Measurements from ENCODE around the gene GUK1. TPM values are rescaled to one million over a fixed set of nuclear protein-coding genes. Genes with fewer than 3 reads are reported as not detected.

GUK1 gene
- total and polyA plus RNA-seq, 2 of the 8 experiments (the other 6 are each of a cell fraction or from before 2014, with no cell fraction given) = 68.5 to 183 TPM

DNA sequence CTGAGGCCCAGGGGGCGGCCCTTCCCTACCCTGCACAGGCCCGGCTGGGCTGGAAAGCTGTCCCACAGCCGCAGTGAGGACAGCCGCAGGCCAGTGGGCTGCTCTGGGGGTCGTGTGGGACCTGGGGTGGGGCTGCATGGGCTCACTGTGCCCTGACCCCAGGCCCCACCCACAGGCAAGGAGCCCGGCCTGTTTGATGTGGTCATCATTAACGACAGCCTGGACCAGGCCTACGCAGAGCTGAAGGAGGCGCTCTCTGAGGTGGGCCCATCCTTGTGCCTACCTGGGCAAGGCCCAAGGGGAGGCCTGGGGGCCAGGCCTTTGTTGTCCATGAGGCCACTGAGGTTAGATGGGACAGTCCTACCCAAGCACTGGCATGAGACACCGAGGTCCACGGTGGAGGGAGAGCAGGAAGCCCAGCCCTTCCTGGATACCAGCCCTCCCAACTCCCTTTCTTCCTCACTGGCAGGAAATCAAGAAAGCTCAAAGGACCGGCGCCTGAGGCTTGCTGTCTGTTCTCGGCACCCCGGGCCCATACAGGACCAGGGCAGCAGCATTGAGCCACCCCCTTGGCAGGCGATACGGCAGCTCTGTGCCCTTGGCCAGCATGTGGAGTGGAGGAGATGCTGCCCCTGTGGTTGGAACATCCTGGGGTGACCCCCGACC, 8.2 kb downstream of the GUK1 start:
- Histone ChIP-seq H4K20me1 (replicated peaks in 1 of 2; ENCODE audit: control insufficient read depth in 1 of 2, insufficient read depth in 2 of 2, low read length in 2 of 2) (peaks cover 2 to 15% of the 10 kb centered on the region in 2 experiments), H3K27me3 (replicated peaks in 1 of 4; ENCODE audit: control insufficient read depth in 3 of 4, extremely low read depth in 1 of 4, insufficient read depth in 3 of 4, low read length in 3 of 4) (no peaks in the 10 kb centered on the region), H3K4ac (replicated peaks; ENCODE audit: insufficient read length, low read depth, low read length) (no peak overlapping the region), H3K27ac (ENCODE audit: low read depth, low read length) (no peak overlapping the region), H3K4me3 (ENCODE audit: extremely low read depth in 1 of 4, insufficient read depth in 2 of 4, low read depth in 3 of 4, low read length in 4 of 4) (no peak overlapping the region), H3K4me2 (ENCODE audit: insufficient read depth in 1 of 2, low read depth in 2 of 2, low read length in 2 of 2) (no peak overlapping the region), H3K14ac (ENCODE audit: insufficient read length) (no peak overlapping the region), H3K18ac (ENCODE audit: extremely low read depth, low read length) (no peak overlapping the region), H3K79me2 (ENCODE audit: control insufficient read depth in 1 of 2, insufficient read depth in 2 of 2, low read length in 2 of 2) (peaks cover 0 to 16% of the 10 kb centered on the region in 2 experiments; a peak in 2 of 4 replicates), H2BK12ac (ENCODE audit: low read depth, low read length) (no peak overlapping the region), H3K23ac (ENCODE audit: insufficient read length) (no peak overlapping the region), H2BK20ac (ENCODE audit: low read length) (no peak overlapping the region), H3K56ac (replicated peaks; ENCODE audit: insufficient read length, low read depth, low read length) (no peak overlapping the region), H3K4me1 (replicated peaks in 1 of 4; ENCODE audit: control insufficient read depth in 3 of 4, insufficient read depth in 4 of 4, low read length in 3 of 4) (peaks cover 0 to 10% (median 4%) of the 10 kb centered on the region in 4 experiments; a peak in 1 of 7 replicates), H2BK120ac (replicated peaks; ENCODE audit: low read depth, low read length) (no peak overlapping the region), H2BK5ac (ENCODE audit: low read depth, low read length) (no peak overlapping the region), H3K9me3 (ENCODE audit: insufficient read depth in 2 of 2, low read depth in 1 of 2, low read length in 1 of 2) (no peaks in the 10 kb centered on the region), H3K79me1 (ENCODE audit: low read depth, low read length) (peaks cover 4% of the 10 kb centered on the region), H3K36me3 (ENCODE audit: control insufficient read depth in 2 of 4, insufficient read depth in 4 of 4, low read length in 3 of 4) (no peaks in the 10 kb centered on the region), H4K91ac (replicated peaks; ENCODE audit: insufficient read length, low read length) (no peak overlapping the region), H2AFZ (ENCODE audit: low read length) (no peak overlapping the region), H4K5ac (ENCODE audit: insufficient read length, low read depth, low read length) (no peak overlapping the region), H2BK15ac (ENCODE audit: low read length) (no peak overlapping the region), H2AK5ac (ENCODE audit: low read depth, low read length) (no peak overlapping the region), H3K9ac (replicated peaks in 1 of 4; ENCODE audit: extremely low read depth in 1 of 4, low read depth in 3 of 4, low read length in 3 of 4) (no peak overlapping the region; a peak in 1 of 7 replicates), H3K23me2 (ENCODE audit: low read depth, low read length) (no peaks in the 10 kb centered on the region; the same call in 1 of the 2 replicates), H4K8ac (ENCODE audit: extremely low read depth, insufficient read depth, low read length) (peak overlapping the region; percentile 18; the same call in 1 of the 2 replicates)
- DNase-seq (ENCODE audit: low read depth in 1 of 2, low spot score in 2 of 2) (peak in 1 of 2 experiments; percentile 38), FAIRE-seq (no peak)
- TF ChIP-seq CHD1 (IDR thresholded peaks at IDR 0.05; ENCODE audit: low read depth, low read length) = no peak
- no peak for TF ChIP-seq CHD2 (IDR thresholded peaks at IDR 0.05; ENCODE audit: low read length)
- TF ChIP-seq HDAC6 (IDR thresholded peaks at IDR 0.05; ENCODE audit: low read depth, low read length) = no peak
- no peak for TF ChIP-seq JUN (IDR thresholded peaks at IDR 0.05; ENCODE audit: low read depth, low read length)
- TF ChIP-seq POU5F1 (IDR thresholded peaks at IDR 0.05; ENCODE audit: low read depth, low read length) = no peak
- WGBS, 2 experiments (ENCODE audit: extremely low coverage in 1 of 2, insufficient coverage in 1 of 2, insufficient read length in 1 of 2, insufficient replicate concordance in 2 of 2, low coverage in 1 of 2, low lambda C conversion rate in 2 of 2, missing lambda C conversion rate in 1 of 2) = 93% methylated on average over 15 of the region's 18 CpGs; no CpG with 5 or more reads in 1 of the 2 experiments
- ChIA-PET POLR2A (ENCODE audit: partially characterized antibody) (interaction anchor here (0.8 to 3.1 kb wide), 7 partner anchors 8 to 65 kb away, joined by 3 to 18 read pairs (median 3); partner anchors contain the start of genes C1orf35 and GUK1), CTCF (ENCODE audit: partially characterized antibody) (interaction anchor here (1.1 to 2.0 kb wide), 4 partner anchors 14 to 144 kb away, joined by 3 to 7 read pairs (median 4); no protein-coding TSS in a partner anchor)
